NCI-H345 (cell line): Measurements from ENCODE around the gene ASIC2.

Experiments
- DNase-seq: peaks from one replicate; lab custom pipeline; 2025; lab: John Stamatoyannopoulos, UW

Gene ASIC2

DNA sequence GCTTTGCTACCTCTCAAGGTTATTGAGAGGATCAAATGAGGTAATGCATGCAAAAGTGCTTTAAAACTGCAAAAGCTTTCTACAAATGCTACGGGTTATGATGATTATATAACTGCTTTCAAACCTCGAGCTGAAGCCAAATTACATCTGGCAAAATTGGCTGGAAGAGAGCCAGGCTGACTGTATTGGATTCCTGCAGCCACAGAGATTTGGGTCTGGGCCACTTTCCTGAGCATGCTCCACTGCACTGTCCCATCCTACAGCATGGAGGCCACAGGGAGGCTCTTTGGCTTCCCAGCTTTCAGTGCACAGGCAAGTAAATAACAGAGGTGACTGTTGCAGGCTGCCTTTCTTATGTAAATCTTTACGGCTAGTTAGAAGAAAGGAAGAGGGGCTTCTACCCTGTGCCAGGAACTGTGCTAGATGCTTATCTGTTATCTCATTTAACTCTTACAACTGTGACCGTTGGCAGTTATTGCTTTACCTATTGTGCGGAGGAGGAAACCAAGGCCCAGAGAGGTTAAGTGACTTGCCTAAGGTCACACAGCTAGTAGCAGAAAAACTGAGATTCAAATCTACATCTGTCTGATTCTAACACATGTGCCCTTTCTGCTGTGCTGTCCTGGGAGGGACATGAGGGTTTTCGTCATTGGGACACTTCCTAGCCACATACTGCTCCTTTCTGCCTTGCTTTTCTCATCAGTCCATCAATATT lies 179.7 kb downstream of the ASIC2 start:
- no peak for DNase-seq

DNA sequence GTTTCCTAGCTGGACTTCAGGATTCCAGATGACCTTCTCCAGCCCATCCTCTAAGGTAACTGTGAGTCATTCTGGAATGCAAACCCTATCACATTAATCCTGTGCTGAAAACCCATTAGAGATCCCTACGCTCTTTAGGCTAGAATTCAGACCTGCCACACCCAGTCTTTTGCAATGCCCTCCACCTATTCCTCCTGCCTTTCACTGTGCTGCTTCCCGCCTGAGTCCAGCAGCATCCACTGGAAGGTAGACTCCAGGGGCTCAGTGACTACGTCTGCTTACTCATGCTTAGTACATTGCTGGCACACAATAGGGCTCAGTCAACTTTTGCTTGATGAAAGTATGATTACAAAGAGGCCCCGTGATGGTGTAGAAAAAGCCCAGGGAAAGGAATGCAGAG lies 180.3 kb downstream of the ASIC2 start:
- no peak for DNase-seq

DNA sequence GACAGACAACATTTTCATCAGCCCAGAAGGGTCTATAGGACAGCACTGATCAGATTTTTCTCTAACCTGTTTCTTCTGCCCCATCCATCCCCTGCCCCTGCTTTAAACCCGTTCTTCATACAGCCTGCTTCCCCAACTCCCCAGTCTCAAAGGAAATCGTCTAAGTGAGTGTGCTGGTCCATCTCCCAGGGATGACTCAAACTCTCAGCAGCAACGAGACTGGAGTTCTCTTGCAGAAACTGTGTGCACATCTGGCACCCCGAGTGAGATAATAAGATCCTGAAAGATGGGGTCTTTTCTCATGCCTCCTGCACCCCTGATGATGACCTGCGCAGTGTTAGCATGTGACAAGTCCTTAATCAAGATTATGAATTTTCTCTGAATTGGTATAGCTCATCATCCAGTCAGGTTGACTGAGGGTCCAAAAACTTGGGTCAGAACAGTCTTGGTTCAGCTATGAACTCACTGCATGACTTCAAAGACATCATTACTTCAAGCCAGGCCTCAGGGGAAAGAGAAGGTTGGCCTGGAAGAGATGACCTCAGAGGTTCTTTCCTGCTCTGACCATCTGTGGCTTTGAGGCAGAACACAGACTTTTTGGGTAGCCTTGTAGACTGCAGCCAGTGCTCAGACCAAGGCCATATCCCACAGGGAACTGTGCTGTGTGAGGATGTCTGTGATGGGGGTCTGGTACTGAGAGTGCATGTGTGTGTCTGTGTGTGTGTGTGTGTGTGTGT lies 183.6 kb downstream of the ASIC2 start:
- DNase-seq: no peak

DNA sequence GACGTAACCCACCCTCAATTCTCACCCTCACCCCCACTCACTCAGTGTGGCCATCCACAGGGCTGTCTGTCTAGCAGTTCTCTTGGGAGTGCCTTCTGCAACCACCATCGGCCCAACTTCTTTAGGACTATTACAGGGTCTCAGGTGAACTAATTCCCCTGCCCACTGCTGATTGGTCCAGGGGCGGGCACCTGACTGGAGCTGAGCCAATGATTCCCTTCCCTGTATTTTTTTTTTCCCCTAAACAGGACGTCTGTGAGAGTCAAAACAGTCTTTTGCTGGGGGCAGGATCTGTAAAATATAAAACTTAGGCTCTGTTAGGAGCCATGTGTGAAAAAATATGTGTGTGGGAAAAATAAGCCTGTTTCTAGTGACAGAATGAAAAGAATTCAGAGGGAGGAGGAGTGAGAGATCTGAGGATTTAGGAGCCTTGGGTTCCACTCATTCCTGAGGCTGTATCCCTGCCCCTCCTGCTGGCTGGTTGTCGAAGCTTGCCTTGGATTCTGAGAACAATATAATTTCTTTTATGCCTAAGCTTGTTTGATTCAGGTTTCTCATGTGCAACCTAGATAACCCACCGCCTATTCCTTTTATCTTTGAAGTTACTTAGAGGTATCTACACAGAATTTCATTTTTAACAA lies 186.4 kb downstream of the ASIC2 start:
- DNase-seq: no peak

DNA sequence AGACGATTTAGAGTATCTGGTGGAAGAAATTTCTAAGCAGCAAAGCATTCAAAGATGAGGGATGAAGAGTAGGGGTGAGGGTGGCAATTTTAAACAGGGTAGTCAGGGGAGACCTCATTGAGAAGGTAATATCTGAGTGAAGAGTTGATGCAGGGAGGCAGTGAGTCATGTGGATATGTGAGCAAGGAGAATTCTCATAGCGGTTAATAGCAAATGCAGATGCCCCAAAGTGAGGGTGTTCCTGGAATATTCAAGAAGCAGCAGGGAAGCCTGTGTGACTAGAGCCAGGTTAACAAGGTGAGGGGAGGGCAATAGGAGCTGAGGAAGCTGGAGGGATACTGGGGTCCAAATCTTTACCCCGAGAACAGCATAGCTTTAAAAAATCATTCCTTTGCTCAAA lies 187.2 kb downstream of the ASIC2 start:
- DNase-seq: no peak

DNA sequence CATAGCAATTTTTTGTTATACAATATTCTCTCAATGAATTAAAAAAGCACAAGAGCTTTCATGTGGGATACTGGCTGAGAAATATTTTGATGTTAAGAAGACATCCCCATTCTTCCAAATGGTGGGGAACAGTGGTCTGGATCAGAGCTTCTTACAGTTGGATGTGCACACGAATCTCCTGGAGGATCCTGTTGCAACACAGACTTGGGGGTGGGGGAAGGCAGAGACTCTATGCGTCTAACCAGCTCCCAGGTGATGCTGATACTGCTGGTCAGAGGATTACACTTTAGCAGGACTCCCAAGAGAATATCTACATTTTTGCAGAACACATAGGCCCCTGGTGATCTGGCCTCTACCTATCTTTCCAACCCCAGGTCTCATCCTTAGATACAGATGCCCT lies 193.2 kb downstream of the ASIC2 start:
- DNase-seq: no peak

DNA sequence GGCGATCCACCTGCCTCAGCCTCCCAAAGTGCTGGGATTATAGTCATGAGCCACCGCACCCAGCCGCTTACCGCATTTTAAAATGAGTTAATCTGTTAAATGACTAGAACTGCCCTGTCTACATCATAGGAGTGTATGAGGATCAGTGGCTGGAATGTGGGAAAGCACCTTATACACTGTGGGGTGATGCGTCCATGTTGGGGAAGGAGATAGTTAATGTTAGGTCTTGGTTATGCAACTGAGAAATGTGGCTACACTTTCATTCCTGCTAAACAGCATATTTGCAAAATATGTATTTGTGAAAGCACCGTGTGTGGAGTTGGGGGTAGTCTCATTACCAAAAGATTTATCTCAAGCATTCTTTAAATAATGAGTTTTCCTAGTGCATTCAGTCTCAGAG lies 193.8 kb downstream of the ASIC2 start:
- no peak for DNase-seq

DNA sequence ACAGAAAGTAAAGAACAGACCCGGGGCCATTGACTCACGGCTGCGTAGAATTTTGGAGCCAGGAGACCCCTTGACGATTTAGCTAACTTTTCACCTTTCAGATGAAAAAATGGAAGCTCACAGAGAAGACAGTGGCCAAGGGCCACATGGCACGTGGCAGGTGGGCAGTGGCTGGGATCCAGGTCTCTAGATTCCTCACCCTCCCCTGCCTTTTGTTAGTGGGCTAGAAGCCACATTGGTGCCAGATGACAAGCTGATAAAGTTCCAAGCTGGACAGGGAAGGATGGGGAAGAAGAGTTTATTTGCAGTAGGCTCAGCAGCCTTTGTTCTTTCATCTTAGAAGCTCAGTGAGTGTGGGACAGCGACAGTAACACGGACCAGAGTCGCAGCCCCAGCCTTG lies 195.7 kb downstream of the ASIC2 start:
- DNase-seq: no peak

DNA sequence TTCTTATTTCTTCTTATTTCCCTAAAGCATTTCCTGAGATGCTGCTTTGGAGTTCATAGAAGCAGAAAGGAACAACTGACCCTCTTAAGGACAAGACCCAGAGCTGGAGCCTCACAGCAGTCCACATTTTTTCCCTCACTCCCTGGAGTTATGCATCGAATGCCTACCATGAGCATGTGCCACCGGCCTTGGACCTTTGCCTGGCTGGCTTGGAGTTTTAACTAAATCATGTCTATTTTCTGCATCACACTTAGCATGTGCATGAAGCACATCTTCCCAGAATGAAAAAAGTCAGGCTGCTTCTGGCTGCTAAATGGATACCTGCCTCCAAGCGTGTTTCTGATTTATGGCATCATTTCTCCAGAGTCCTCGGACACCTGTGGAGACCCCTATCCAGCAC lies 196.9 kb downstream of the ASIC2 start:
- DNase-seq: no peak

DNA sequence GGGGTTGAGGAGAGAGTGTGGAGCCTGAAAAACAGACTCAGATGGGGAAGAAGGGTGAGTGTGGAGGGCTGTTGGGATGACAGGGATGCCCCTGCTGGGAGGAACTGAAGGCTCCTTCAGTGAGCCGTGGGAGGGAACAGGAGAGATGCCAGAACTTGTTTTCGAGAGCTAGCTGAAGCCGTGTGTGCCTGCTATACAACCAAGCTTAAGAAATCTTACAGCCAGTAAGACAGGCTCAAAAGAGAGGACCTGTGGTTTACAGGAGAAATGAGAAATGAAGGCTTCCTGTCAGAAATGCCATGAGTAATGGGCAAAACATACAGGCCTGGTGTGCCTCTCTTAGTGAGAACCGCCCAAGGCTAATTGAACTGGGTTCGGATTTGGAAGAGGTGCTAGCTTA lies 201.8 kb downstream of the ASIC2 start:
- no peak for DNase-seq

DNA sequence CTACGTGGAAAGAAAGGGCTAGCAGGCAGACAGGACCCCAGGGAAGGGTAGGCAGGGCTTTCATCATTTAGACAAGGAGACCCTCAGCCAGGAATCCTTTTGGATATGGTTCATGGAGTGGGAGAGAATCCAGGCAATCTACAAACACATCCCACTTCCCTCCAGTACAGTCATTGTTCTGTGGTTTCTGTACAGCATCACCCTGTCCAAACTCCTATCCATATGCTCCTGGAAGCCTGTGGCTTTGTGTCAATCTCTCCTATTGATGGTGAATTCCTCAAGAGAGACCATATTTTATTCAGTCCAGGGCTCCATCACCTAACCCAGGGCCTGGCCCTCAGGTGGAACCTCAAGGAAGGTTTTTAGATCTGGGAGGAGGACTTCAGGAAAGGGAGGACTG lies 202.3 kb downstream of the ASIC2 start:
- DNase-seq: no peak

DNA sequence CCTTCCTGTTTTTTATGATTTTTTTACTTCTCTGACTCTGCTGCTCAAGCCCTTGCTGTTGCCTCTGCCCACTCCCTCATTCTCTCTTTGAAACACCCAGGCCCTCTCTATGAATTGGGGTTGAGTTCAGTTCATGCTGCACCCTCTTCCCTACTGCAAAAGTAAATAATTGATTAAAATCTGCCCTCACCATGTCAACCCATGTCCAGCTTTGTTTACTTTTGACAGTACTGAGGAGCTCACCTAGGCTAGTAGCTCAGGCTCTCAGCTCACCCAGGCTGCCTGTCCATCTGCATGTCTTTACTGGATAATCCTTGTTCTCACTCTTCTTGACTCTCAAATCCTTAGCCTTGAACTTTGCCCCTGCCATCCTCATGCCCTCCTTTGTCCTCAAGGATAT lies 206.2 kb downstream of the ASIC2 start:
- no peak for DNase-seq

DNA sequence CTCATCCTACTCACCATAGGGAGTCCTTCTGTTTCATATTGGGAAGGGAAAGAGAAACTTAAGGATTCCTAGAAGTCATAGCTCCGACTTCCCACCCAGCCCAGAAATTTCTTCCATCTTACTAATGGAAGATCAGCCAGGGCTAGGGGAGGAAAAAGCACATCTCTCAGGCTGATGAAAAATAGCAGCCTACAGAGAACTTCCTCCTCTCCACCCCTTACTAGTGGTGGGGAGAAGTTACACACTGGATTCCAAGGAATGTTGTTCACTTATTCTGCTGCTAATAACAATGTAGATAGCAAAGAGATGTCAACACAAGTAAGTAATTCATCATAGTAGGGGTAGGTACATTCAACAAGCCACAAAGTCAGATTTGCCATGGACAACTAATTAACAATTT lies 207.1 kb downstream of the ASIC2 start:
- no peak for DNase-seq

DNA sequence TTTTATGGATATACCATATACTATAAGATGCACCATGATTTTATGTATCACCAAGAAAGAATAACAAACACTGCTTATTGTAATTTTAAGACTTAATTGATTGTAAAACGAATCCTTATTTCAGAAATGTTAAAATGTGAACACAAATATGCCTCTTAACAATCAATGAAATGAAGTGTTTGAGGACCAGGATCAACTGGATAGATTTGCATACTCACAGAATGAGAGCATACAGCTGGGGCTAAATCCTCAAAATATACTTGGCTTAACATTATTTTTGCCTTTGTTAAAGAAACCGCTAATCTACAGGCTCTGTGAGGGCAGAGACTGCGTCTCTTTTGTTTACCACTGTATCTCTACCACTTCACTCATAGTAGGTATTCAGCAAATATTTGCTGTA lies 207.8 kb downstream of the ASIC2 start:
- peak; percentile 10 for DNase-seq

DNA sequence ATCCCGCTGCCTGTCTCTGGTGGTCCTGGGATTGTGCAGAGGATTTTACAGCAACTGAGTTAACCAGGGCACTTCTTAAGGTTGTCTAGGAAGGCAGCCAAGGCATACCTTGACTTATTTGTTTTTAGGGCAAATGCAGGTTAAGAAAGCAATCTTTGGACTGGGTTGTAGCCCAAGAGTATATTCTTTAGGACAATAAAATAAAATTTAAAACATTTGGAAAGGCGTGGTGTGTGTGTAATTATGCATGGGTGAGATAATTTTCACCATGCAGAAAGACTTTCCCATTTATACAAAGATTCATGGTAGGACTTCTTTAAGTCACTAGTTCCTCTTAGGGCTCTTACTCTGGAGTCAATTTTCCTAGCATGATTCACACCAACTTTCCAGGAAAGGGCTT lies 208.3 kb downstream of the ASIC2 start:
- no peak for DNase-seq

DNA sequence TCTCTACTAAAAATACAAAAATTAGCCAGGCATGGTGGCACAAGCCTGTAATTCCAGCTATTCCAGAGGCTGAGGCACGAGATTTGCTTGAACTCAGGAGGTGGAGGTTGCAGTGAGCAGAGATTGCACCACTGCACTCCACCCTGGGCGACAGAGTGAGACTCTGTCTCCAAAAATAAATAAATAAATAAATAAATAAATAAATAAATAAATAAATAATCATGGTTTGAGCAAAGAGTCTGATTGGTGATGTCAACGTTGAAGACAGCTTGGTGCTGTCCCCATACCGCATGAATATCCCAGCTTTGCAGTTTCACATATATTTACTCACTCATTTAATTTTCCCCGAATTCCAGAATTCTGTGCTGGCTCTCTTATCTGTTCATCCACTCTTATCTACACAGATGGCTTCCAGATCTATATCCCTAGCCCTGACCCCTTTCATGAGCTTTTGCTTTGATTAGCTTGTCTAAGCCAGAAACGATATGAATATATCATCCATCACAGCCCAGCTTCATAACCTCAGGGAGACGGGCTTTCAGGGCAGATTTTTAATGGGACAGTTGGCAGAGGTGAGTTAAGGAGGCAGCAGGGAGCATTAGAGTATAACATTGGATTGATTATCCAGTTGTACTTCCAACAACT lies 210.4 kb downstream of the ASIC2 start:
- no peak for DNase-seq

DNA sequence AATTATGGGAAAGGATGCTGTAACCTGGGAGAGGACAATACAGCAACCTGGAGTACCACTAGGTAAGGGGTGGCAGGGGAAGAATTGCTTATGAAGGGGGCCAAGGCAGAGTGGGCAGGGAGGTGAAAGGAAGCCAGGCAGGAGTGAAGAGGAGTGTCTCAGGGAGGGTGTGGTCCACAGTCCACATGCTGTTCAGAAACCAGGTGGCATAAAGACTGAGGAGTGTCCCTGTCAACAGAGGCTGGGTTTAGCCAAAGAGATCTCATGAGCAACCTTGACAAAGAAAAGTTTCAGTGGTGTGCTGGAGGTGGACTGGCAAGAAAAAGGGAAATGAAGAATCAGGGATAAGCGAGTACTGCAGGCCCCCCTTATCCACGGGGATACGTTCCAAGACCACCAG lies 213.0 kb downstream of the ASIC2 start:
- no peak for DNase-seq

DNA sequence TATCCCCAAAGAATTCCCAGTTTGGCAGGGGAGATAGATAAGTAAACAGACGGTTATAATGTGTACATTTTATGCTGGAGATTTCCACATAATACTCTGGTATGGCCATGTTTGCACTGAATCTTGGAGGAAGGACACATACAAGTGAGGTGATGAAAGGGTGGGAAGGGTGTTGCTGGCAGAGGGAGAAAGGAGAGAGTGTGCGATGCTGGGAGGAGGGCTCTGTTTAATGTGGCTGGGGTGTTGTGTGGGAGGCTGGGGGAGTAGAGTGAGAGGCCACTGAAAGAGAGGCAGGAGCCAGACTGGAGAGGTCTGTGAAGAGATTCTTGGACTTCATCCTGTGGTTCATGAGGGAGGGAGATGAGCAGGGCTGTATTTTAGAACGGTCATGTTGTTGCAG lies 213.9 kb downstream of the ASIC2 start:
- DNase-seq: no peak

DNA sequence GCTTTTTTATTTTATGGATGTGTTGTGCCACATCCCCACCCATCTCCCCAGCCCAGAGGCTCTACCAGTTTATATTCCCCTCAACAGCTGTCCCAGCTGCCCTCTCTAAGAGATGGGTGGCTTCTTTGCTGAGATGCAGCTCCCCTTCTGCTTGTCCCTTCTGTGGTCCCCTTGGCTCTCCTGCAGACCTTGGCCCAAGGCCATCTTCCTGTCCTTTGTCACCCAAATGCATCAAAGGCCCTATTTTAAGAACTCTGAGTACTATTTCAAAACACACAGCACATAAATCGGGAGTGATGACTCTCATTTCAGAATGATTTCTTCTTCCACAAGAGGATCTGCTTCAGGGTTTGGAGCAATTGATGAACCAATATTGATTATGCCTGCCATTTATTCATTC lies 216.1 kb downstream of the ASIC2 start:
- no peak for DNase-seq

DNA sequence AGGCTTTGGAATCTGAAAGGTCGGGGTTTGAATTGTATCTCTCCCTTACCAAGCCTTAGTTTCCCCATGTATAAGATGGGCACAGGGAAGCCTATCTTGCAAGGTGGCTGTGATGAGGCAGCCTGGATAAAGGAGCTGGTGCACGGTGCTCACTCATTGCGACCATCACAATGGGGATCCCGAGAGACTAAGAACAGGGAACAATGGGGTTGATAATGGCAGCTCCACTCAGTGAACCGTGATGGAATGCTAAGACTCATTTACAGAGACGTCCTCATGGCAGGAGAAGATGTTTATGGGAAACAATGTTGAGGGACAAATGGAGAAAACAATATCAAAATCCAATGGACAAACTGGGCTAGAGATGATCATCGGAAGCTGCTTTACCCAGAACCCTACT lies 219.7 kb downstream of the ASIC2 start:
- no peak for DNase-seq

DNA sequence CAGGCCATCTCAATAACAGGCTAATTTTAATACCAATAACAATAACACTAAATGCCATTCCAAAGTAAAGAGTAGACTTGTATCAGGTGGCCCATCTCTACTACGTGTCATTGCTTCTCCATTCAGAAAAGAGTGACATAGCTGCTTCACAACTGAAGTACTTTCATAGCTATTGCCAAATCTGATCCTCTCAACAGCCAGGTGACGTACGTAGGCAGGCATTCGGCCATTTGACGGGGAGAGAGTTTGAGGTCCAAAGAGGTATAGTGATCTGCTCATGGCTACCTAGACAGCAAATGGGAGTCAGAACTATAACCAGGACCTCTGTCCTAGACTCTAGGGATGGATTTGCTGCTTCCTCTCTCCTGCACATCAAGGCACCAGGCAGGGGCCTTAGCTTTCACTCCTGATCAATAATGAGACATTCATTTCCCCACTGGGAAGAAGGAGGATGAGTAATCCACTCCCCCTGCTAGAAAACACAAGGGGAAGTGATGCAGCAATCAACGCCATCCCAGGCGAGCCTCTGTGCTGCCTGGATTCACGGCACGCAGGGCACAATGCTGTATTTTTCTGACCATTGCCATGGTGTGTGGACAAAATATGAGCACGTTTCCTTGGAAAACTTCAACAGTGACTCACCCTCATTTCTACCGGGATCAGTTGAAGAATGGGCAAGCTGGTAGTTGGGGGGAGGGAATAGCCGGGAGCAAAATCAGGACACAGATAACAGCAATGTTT lies 220.5 kb downstream of the ASIC2 start:
- no peak for DNase-seq

DNA sequence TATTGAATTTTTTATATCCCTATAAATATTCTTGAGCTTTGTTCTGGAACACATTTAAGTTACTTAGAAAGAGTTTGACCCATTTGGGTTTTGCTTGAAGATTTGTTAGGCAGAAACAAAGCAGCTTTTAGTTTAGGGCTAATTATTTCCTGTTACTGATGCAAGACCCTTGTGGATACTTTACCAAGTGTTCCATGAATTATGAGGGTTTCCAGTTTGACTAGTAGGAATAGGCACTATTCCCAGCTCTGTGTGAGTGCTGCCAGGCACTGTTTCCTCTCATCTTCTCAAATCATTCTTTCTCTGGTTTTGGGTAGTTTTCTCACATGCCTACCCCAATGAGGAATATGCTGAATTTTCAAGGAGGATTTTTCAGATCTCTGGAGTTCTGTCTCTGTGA lies 221.4 kb downstream of the ASIC2 start:
- no peak for DNase-seq
